BJ (cell line): ENCODE data around the gene COP1. TPM values are rescaled to one million over a fixed set of nuclear protein-coding genes. Genes with fewer than 3 reads are reported as not detected.

Source experiments
- CTCF ChIA-PET: fragments of 350-600 bp; formaldehyde crosslinking; extraction: SDS; loops from one replicate; lab custom pipeline; 2021; ENCODE audit warnings: antibody characterized with exemption, inconsistent platforms; lab: Yijun Ruan, JAX
- POLR2A ChIA-PET: fragments of 300-600 bp; sonication (Branson Sonifier 250); formaldehyde crosslinking; extraction: SDS; loops from one replicate; lab custom pipeline; 2021; ENCODE audit warnings: antibody characterized with exemption; lab: Charles Lee
- DNase-seq: peaks from one replicate; pipeline ENCODE4 v3.0.0-alpha.2; 2011; ENCODE audit warnings: low read depth
- H3K27me3 ChIP-seq: 2 replicates; pipeline ENCODE4 v1.6.0; 2011; ENCODE audit warnings: low read length; ENCODE audit not compliant: control insufficient read depth, insufficient read depth
- H3K36me3 ChIP-seq: 2 replicates; pipeline ENCODE4 v1.5.1; 2011; ENCODE audit warnings: low read length; ENCODE audit not compliant: control insufficient read depth, insufficient read depth
- H3K4me3 ChIP-seq: 2 replicates; pipeline ENCODE4 v1.5.1; 2011; ENCODE audit warnings: low read depth, mild to moderate bottlenecking, control low read depth, low read length
- CTCF ChIP-seq: IDR thresholded peaks from 2 replicates; pipeline ENCODE4 v1.5.1; 2011; ENCODE audit warnings: low read depth, mild to moderate bottlenecking, control low read depth, inconsistent platforms, low read length, moderate library complexity; ENCODE audit not compliant: insufficient read depth
- polyA plus RNA-seq: library from polyadenylated mRNA; depleted of rRNA; stranded (reverse); fragments of >200 nt; gene quantifications from 2 replicates; pipeline ENCODE4 v1.2.3, GENCODE V29; 2011

COP1 gene
- polyA plus RNA-seq, 1 experiment = 14.8 TPM

DNA sequence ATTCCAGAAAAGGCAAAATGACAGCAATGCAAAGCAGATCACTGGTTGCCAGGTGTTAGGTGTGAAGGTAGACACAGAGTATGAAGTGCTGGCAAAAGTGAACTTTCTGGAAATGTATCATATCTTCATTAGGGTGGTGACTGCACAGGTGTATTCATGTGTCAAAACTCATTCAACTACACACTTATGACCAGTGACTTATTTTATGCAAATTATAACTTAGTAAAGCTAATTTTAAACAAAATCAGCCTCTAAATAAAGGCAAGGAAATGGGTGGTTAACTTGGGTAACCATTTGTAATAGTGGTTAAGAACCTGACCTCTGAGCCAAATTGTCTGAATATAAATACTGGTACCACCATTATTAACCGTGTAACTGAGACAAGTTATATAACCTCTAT lies 7.4 kb downstream of the COP1 start:
- POLR2A ChIA-PET = no interaction called here
- H3K27me3 ChIP-seq = no peaks in the 10 kb centered on the region
- TF ChIP-seq CTCF = no peak
- H3K36me3 ChIP-seq = no peaks in the 10 kb centered on the region
- no peak overlapping the region for H3K4me3 ChIP-seq
- DNase-seq = no peak
- CTCF ChIA-PET = no interaction called here

- H3K27me3 ChIP-seq = no peaks in the 10 kb centered on the region
- CTCF ChIA-PET = no interaction called here
- TF ChIP-seq CTCF = no peak
- POLR2A ChIA-PET = no interaction called here
- H3K4me3 ChIP-seq = no peak overlapping the region
- H3K36me3 ChIP-seq = no peaks in the 10 kb centered on the region
- DNase-seq = no peak
Measured at GRCh38 chr1:176198413-176198812, 8.7 kb downstream of the COP1 start.

- H3K36me3 ChIP-seq = no peaks in the 10 kb centered on the region
- no peak for TF ChIP-seq CTCF
- DNase-seq = no peak
- H3K4me3 ChIP-seq = no peak overlapping the region
- ChIA-PET CTCF (no interaction called here), POLR2A (no interaction called here)
- H3K27me3 ChIP-seq = no peaks in the 10 kb centered on the region
Measured at GRCh38 chr1:176196728-176197127, 10.4 kb downstream of the COP1 start.

DNA sequence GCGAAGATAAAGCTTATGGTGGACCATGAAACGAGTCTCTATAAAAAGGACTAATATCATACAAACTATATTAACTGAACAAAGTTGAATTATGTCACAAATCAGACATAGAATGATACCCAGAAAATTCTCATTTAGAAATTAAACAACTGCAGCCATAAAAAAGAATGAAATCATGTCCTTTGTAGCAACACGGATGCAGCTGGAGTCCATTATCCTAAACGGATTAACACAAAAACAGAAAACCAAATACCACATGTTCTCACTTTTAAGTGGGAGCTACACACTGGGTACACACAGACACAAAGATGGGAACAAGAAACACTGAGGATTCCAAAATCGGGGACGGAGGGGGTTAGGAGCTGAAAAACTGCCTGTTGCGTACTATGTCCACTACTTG lies 11.5 kb downstream of the COP1 start:
- Histone ChIP-seq H3K27me3 (no peaks in the 10 kb centered on the region), H3K36me3 (no peaks in the 10 kb centered on the region), H3K4me3 (no peak overlapping the region)
- DNase-seq = no peak
- no peak for TF ChIP-seq CTCF
- CTCF ChIA-PET = interaction anchor here (0.6 kb wide), 1 partner anchor 69 kb away, joined by 3 read pairs; no protein-coding TSS in a partner anchor
- POLR2A ChIA-PET = no interaction called here

GRCh38 chr1:176193663-176194062 lies 13.4 kb downstream of the COP1 start:
- TF ChIP-seq CTCF = no peak
- Histone ChIP-seq H3K27me3 (no peaks in the 10 kb centered on the region), H3K4me3 (no peak overlapping the region), H3K36me3 (no peaks in the 10 kb centered on the region)
- POLR2A ChIA-PET = no interaction called here
- CTCF ChIA-PET = no interaction called here
- DNase-seq = no peak
